Endothelial cell of umbilical vein (primary cell): ENCODE measurements around the gene KRT81. TPM values are rescaled to one million over a fixed set of nuclear protein-coding genes. Genes with fewer than 3 reads are reported as not detected.

ENCODE experiments used
- BruUV-seq: library from RNA; stranded (reverse); fragments of 400-500 nt; replicated peaks from 2 replicates; lab custom pipeline; 2021; lab: Mats Ljungman, UMichigan
- CTCF ChIA-PET: fragments of 300-600, 350-600 bp; sonication (Branson Sonifier 250); formaldehyde crosslinking; loops from one replicate; lab custom pipeline; 2021; ENCODE audit warnings: antibody characterized with exemption, inconsistent platforms; lab: Charles Lee
- POLR2A ChIA-PET: fragments of 300-600, 350-600 bp; sonication (Branson Sonifier 250); formaldehyde crosslinking; loops from one replicate; lab custom pipeline; 2021; ENCODE audit warnings: antibody characterized with exemption, inconsistent platforms; lab: Charles Lee
- DNase-seq: peaks from one replicate; pipeline ENCODE4 v3.0.0-alpha.2; 2011; ENCODE audit warnings: low read depth, low spot score
- FAIRE-seq: peaks from 2 replicates; lab custom pipeline; 2011; peaks lifted over from hg19 to GRCh38; lab: Jason Lieb, UNC
- H2AFZ ChIP-seq: 2 replicates; pipeline ENCODE4 v1.6.0; 2012; ENCODE audit warnings: low read depth, low read length, control low read depth, inconsistent platforms
- H3K27ac ChIP-seq: 2 replicates; pipeline ENCODE4 v1.5.1; 2011; ENCODE audit warnings: low read depth, mild to moderate bottlenecking, control low read depth, low read length, moderate library complexity; ENCODE audit not compliant: insufficient read depth
- H3K27me3 ChIP-seq, 2 experiments: 2 replicates each; pipeline versions ENCODE4 v1.6.0 to v1.6.1; 2011; ENCODE audit warnings: low read length in 2 of 2, mixed read lengths in 1 of 2; ENCODE audit not compliant: control insufficient read depth in 2 of 2, insufficient read depth in 2 of 2
- H3K36me3 ChIP-seq, 2 experiments: 2 replicates in 1 of 2; 3 replicates in 1 of 2; pipeline ENCODE4 v1.5.1; 2011; ENCODE audit warnings: low read length in 2 of 2, mild to moderate bottlenecking in 1 of 2, moderate library complexity in 1 of 2; ENCODE audit not compliant: control insufficient read depth in 2 of 2, insufficient read depth in 2 of 2; ENCODE audit errors: extremely low read depth in 1 of 2
- H3K4me1 ChIP-seq: 3 replicates; pipeline ENCODE4 v1.5.1; 2011; ENCODE audit warnings: mild to moderate bottlenecking, low read length; ENCODE audit not compliant: control insufficient read depth, insufficient read depth; ENCODE audit errors: extremely low read depth
- H3K4me2 ChIP-seq: 2 replicates; pipeline ENCODE4 v1.6.1; 2011; ENCODE audit warnings: low read length, control low read depth, mixed read lengths; ENCODE audit not compliant: insufficient read depth
- H3K4me3 ChIP-seq, 3 experiments: fragments of 200-600 bp in 1 of 3; sonication (generic), shearing (Covaris generic) in 1 of 3; replicated peaks in 1 of 3; 2 replicates each; pipeline ENCODE4 v1.5.1; 2011 to 2016; ENCODE audit warnings: control low read depth in 3 of 3, low read length in 3 of 3, mild to moderate bottlenecking in 2 of 3, inconsistent platforms in 1 of 3, low read depth in 1 of 3, moderate library complexity in 1 of 3; ENCODE audit not compliant: insufficient read depth in 1 of 3
- H3K79me2 ChIP-seq: 2 replicates; pipeline ENCODE4 v1.6.0; 2012; ENCODE audit warnings: low read length, inconsistent platforms; ENCODE audit not compliant: control insufficient read depth, insufficient read depth
- H3K9ac ChIP-seq: replicated peaks from 2 replicates; pipeline ENCODE3; 2011; ENCODE audit warnings: low read length, control low read depth; ENCODE audit not compliant: insufficient read depth; ENCODE audit errors: extremely low read depth
- H3K9me1 ChIP-seq: replicated peaks from 3 replicates; pipeline ENCODE4 v1.6.0; 2011; ENCODE audit warnings: mild to moderate bottlenecking, low read length; ENCODE audit not compliant: control insufficient read depth, insufficient read depth; ENCODE audit errors: extremely low read depth
- H3K9me3 ChIP-seq: replicated peaks from 2 replicates; pipeline ENCODE4 v1.5.1; 2012; ENCODE audit warnings: low read length, inconsistent platforms; ENCODE audit not compliant: control insufficient read depth, insufficient read depth
- H4K20me1 ChIP-seq: replicated peaks from 2 replicates; pipeline ENCODE3; 2011; ENCODE audit warnings: mild to moderate bottlenecking, low read length; ENCODE audit not compliant: control insufficient read depth, insufficient read depth; ENCODE audit errors: extremely low read depth
- EZH2 ChIP-seq: IDR thresholded peaks from 2 replicates; pipeline ENCODE4 v1.6.1; 2012; ENCODE audit warnings: borderline replicate concordance, low read depth, mild to moderate bottlenecking, moderate library complexity, low read length, inconsistent platforms; ENCODE audit not compliant: severe bottlenecking
- FOS ChIP-seq: IDR thresholded peaks from 2 replicates; pipeline ENCODE4 v1.6.1; 2011; ENCODE audit warnings: mild to moderate bottlenecking, low read length, moderate library complexity, borderline replicate concordance; ENCODE audit not compliant: insufficient read depth
- GATA2 ChIP-seq: IDR thresholded peaks from 2 replicates; pipeline ENCODE4 v1.7.0; 2011; ENCODE audit warnings: low read depth, mild to moderate bottlenecking, moderate library complexity, mixed read lengths, low read length; ENCODE audit not compliant: insufficient read length, insufficient read depth
- JUN ChIP-seq: IDR thresholded peaks from 2 replicates; pipeline ENCODE4 v1.6.1; 2011; ENCODE audit warnings: borderline replicate concordance, low read depth; ENCODE audit not compliant: insufficient read length, insufficient read depth
- MAX ChIP-seq: IDR thresholded peaks from 2 replicates; pipeline ENCODE4 v1.6.1; 2011; ENCODE audit not compliant: insufficient read depth, insufficient read length
- MYC ChIP-seq: IDR thresholded peaks from one replicate; pipeline ENCODE4 v1.6.1; 2011; ENCODE audit warnings: mild to moderate bottlenecking, low read depth, low read length
- POLR2A ChIP-seq: IDR thresholded peaks from 2 replicates; pipeline ENCODE4 v1.6.1; 2012; ENCODE audit warnings: low read depth, mild to moderate bottlenecking, control low read depth, low read length
- POLR2AphosphoS5 ChIP-seq: IDR thresholded peaks from 2 replicates; pipeline ENCODE4 v1.6.1; 2012; ENCODE audit warnings: low read depth, mild to moderate bottlenecking, control low read depth, low read length, moderate library complexity; ENCODE audit not compliant: insufficient read depth
- dilution Hi-C: fragments of 300-500 bp; cut with MboI; formaldehyde crosslinking; loops from one replicate; pipeline ENCODE4 v1.15.0; 2019; ENCODE audit warnings: low sequenced_read_pairs; ENCODE audit not compliant: extremely low pct_ligation_motif_present
- intact Hi-C: fragments of 100-400 bp; cut with micrococcal nuclease; formaldehyde crosslinking; loops from one replicate; pipeline ENCODE4 v1.10.0; 2022
- polyA plus RNA-seq, 4 experiments: library from polyadenylated mRNA; depleted of rRNA in 3 of 4; stranded (reverse) in 3 of 4; unstranded in 1 of 4; fragments of >200 nt; gene quantifications; 2 replicates each; pipeline versions ENCODE4 v1.2.1 to v1.2.3, GENCODE V29; 2011 to 2012; ENCODE audit warnings: missing spikeins in 1 of 4
- total RNA-seq: library from RNA; stranded (reverse); gene quantifications from 2 replicates; pipeline ENCODE4 v1.2.3, GENCODE V29; 2021
- TF ChIP-seq, protein P1 (sequence below), 2 donors: IDR thresholded peaks; 1 replicate in 1 of 2; 2 replicates in 1 of 2; pipeline ENCODE4 v1.5.1; 2011; ENCODE audit warnings: low read length in 2 of 2, mild to moderate bottlenecking in 2 of 2, moderate library complexity in 2 of 2, control low read depth in 1 of 2, inconsistent platforms in 1 of 2, low read depth in 1 of 2; ENCODE audit not compliant: insufficient read depth in 1 of 2; ENCODE audit errors: extremely low read depth in 1 of 2

KRT81 gene
- total and polyA plus RNA-seq, 2 donors (not counting 3 experiments of a cell fraction or from before 2014, with no cell fraction given) = not detected

GRCh38 chr12:52255926-52256583 is 35.3 kb downstream of the KRT81 start:
- Histone ChIP-seq H3K4me3 (no peak overlapping the region), H3K4me2 (no peak overlapping the region), H3K27me3 (peaks cover 28% of the 10 kb centered on the region in 2 experiments), H3K27ac (no peak overlapping the region), H3K9me3 (no peaks in the 10 kb centered on the region), H3K36me3 (no peaks in the 10 kb centered on the region), H4K20me1 (no peaks in the 10 kb centered on the region), H3K4me1 (peaks cover 2% of the 10 kb centered on the region), H2AFZ (no peak overlapping the region), H3K9ac (no peak overlapping the region), H3K9me1 (no peaks in the 10 kb centered on the region), H3K79me2 (no peaks in the 10 kb centered on the region)
- no peak for TF ChIP-seq EZH2
- TF ChIP-seq MYC = no peak
- TF ChIP-seq GATA2 = no peak
- TF ChIP-seq POLR2AphosphoS5 = no peak
- TF ChIP-seq JUN = no peak
- TF ChIP-seq FOS = no peak
- TF ChIP-seq, protein P1, sequence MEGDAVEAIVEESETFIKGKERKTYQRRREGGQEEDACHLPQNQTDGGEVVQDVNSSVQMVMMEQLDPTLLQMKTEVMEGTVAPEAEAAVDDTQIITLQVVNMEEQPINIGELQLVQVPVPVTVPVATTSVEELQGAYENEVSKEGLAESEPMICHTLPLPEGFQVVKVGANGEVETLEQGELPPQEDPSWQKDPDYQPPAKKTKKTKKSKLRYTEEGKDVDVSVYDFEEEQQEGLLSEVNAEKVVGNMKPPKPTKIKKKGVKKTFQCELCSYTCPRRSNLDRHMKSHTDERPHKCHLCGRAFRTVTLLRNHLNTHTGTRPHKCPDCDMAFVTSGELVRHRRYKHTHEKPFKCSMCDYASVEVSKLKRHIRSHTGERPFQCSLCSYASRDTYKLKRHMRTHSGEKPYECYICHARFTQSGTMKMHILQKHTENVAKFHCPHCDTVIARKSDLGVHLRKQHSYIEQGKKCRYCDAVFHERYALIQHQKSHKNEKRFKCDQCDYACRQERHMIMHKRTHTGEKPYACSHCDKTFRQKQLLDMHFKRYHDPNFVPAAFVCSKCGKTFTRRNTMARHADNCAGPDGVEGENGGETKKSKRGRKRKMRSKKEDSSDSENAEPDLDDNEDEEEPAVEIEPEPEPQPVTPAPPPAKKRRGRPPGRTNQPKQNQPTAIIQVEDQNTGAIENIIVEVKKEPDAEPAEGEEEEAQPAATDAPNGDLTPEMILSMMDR (IDR thresholded peaks at IDR 0.05; ENCODE audit: extremely low read depth in 1 of 2, insufficient read depth in 1 of 2, low read depth in 1 of 2, low read length in 2 of 2) = no peak
- TF ChIP-seq POLR2A = no peak
- no peak for TF ChIP-seq MAX
- dilution Hi-C loops = no loop called here
- ChIA-PET POLR2A (no interaction called here), CTCF (interaction anchor here (0.8 to 1.5 kb wide), 4 partner anchors 24 to 109 kb away, joined by 3 to 8 read pairs (median 4); no protein-coding TSS in a partner anchor)
- BruUV-seq = no TSS peak
- intact Hi-C loops = no loop called here
- DNase-seq (no peak), FAIRE-seq (no peak)
